Mesenchymal stem cell (in vitro differentiated cells and primary cell): ENCODE data around the gene GLI1.
"Not testable (repeated sequence)": the region's sequence is repeated elsewhere in the genome, so short reads cannot be mapped to it uniquely, and the experiment has no call there.

Experiments used
- DNase-seq: peaks from one replicate; pipeline ENCODE4 v3.0.0-alpha.2; 2013
- H2AFZ ChIP-seq: one replicate; pipeline ENCODE4 v1.6.1; 2013; ENCODE audit warnings: low read depth, mild to moderate bottlenecking, control low read depth, inconsistent platforms, low read length, moderate library complexity
- H2AK5ac ChIP-seq: 2 replicates; pipeline ENCODE4 v1.6.1; 2013; ENCODE audit warnings: low read length, moderate library complexity, mild to moderate bottlenecking, inconsistent platforms; ENCODE audit not compliant: severe bottlenecking
- H2BK120ac ChIP-seq: one replicate; pipeline ENCODE4 v1.6.1; 2013; ENCODE audit warnings: low read depth, mild to moderate bottlenecking, inconsistent platforms, low read length, moderate library complexity
- H2BK12ac ChIP-seq, 2 experiments: one replicate each; pipeline ENCODE4 v1.6.1; 2013; ENCODE audit warnings: inconsistent platforms in 2 of 2, low read length in 2 of 2, mild to moderate bottlenecking in 2 of 2, moderate library complexity in 2 of 2, control low read depth in 1 of 2
- H2BK15ac ChIP-seq: one replicate; pipeline ENCODE4 v1.6.1; 2013; ENCODE audit warnings: mild to moderate bottlenecking, low read depth, inconsistent platforms; ENCODE audit not compliant: poor library complexity, severe bottlenecking
- H2BK5ac ChIP-seq: 2 replicates; pipeline ENCODE4 v1.6.1; 2013; ENCODE audit warnings: low read depth, mild to moderate bottlenecking, low read length, control low read depth, inconsistent platforms; ENCODE audit not compliant: poor library complexity, severe bottlenecking
- H3K14ac ChIP-seq, 2 experiments: one replicate each; pipeline ENCODE4 v1.6.1; 2013; ENCODE audit warnings: inconsistent platforms in 2 of 2, low read length in 2 of 2, control low read depth in 1 of 2, mild to moderate bottlenecking in 1 of 2, moderate library complexity in 1 of 2
- H3K18ac ChIP-seq, 2 experiments: one replicate each; pipeline ENCODE4 v1.6.1; 2013; ENCODE audit warnings: inconsistent platforms in 2 of 2, low read length in 2 of 2, control low read depth in 1 of 2, low read depth in 1 of 2, mild to moderate bottlenecking in 1 of 2
- H3K23ac ChIP-seq, 2 experiments: one replicate each; pipeline ENCODE4 v1.6.1; 2013; ENCODE audit warnings: inconsistent platforms in 2 of 2, low read length in 2 of 2, mild to moderate bottlenecking in 2 of 2, moderate library complexity in 2 of 2, control low read depth in 1 of 2
- H3K27ac ChIP-seq: 2 replicates; pipeline ENCODE4 v1.5.1; 2013; ENCODE audit warnings: mild to moderate bottlenecking, moderate library complexity, low read length, control low read depth, inconsistent platforms; ENCODE audit not compliant: poor library complexity, severe bottlenecking
- H3K27me3 ChIP-seq, 2 experiments: 2 replicates each; pipeline versions ENCODE4 v1.6.1 to v1.7.0; 2013; ENCODE audit warnings: low read length in 2 of 2, mild to moderate bottlenecking in 2 of 2, moderate library complexity in 2 of 2, control low read depth in 1 of 2, inconsistent platforms in 1 of 2; ENCODE audit not compliant: control insufficient read depth in 1 of 2, insufficient read depth in 1 of 2
- H3K36me3 ChIP-seq, 2 experiments: 2 replicates each; pipeline versions ENCODE4 v1.6.1 to v1.7.0; 2013; ENCODE audit warnings: low read length in 2 of 2, control low read depth in 1 of 2, inconsistent platforms in 1 of 2, low read depth in 1 of 2, mild to moderate bottlenecking in 1 of 2; ENCODE audit not compliant: insufficient read depth in 2 of 2, control insufficient read depth in 1 of 2
- H3K4ac ChIP-seq, 2 experiments: one replicate each; pipeline ENCODE4 v1.6.1; 2013; ENCODE audit warnings: inconsistent platforms in 2 of 2, low read length in 2 of 2, mild to moderate bottlenecking in 2 of 2, moderate library complexity in 2 of 2, control low read depth in 1 of 2, low read depth in 1 of 2
- H3K4me1 ChIP-seq: 2 replicates; pipeline ENCODE4 v1.6.1; 2013; ENCODE audit warnings: low read depth, low read length, control low read depth; ENCODE audit not compliant: control insufficient read depth, insufficient read depth
- H3K4me2 ChIP-seq: 2 replicates; pipeline ENCODE4 v1.6.1; 2013; ENCODE audit warnings: low read length, mild to moderate bottlenecking, inconsistent platforms; ENCODE audit not compliant: poor library complexity, severe bottlenecking
- H3K4me3 ChIP-seq, 2 experiments: 2 replicates each; pipeline versions ENCODE4 v1.5.1 to v1.7.0; 2013; ENCODE audit warnings: low read length in 2 of 2, mild to moderate bottlenecking in 2 of 2, control low read depth in 1 of 2, low read depth in 1 of 2; ENCODE audit not compliant: insufficient read depth in 1 of 2
- H3K79me1 ChIP-seq: replicated peaks from 2 replicates; pipeline ENCODE4 v1.6.1; 2013; ENCODE audit warnings: mild to moderate bottlenecking, control low read depth, low read length, inconsistent platforms; ENCODE audit not compliant: poor library complexity, severe bottlenecking
- H3K9ac ChIP-seq: 2 replicates; pipeline ENCODE4 v1.7.0; 2013; ENCODE audit warnings: mild to moderate bottlenecking, low read length, moderate library complexity
- H3K9me3 ChIP-seq: 2 replicates; pipeline ENCODE4 v1.7.0; 2013; ENCODE audit warnings: mild to moderate bottlenecking, low read length; ENCODE audit not compliant: control insufficient read depth
- H4K8ac ChIP-seq: one replicate; pipeline ENCODE4 v1.6.1; 2013; ENCODE audit warnings: inconsistent platforms, mild to moderate bottlenecking, low read length, moderate library complexity
- H4K91ac ChIP-seq: one replicate; pipeline ENCODE4 v1.6.1; 2013; ENCODE audit warnings: mild to moderate bottlenecking, low read length, inconsistent platforms
- WGBS: methylation state at CpG from one replicate; pipeline ENCODE4 v1.1.7; 2013; ENCODE audit warnings: mixed read lengths; 5-methylcytosine and 5-hydroxymethylcytosine counted together

GLI1 gene

GRCh38 chr12:57502311-57502969 lies 42.9 kb downstream of the GLI1 start:
- H3K23ac ChIP-seq, H3K14ac ChIP-seq, H3K27me3 ChIP-seq, H2AK5ac ChIP-seq, H2BK12ac ChIP-seq, H3K9me3 ChIP-seq, H4K8ac ChIP-seq, H3K4me2 ChIP-seq, H3K27ac ChIP-seq, H2AFZ ChIP-seq, H3K4me1 ChIP-seq, H4K91ac ChIP-seq, H3K18ac ChIP-seq, H3K4ac ChIP-seq, H2BK120ac ChIP-seq, DNase-seq, H3K4me3 ChIP-seq, H3K9ac ChIP-seq, H2BK5ac ChIP-seq, H2BK15ac ChIP-seq: not testable (repeated sequence)
- WGBS: 98% methylated on average over 17 of the region's 22 CpGs
- Histone ChIP-seq H3K36me3 (peaks cover 74 to 77% of the 10 kb centered on the region in 2 experiments), H3K79me1 (peaks cover 36% of the 10 kb centered on the region)

GRCh38 chr12:57506541-57506940 lies 47.0 kb downstream of the GLI1 start:
- not testable (repeated sequence) for H3K18ac ChIP-seq, H3K4me2 ChIP-seq, H2BK120ac ChIP-seq, H3K4ac ChIP-seq, H2BK15ac ChIP-seq, H3K23ac ChIP-seq, H4K91ac ChIP-seq, H2BK5ac ChIP-seq, H3K27me3 ChIP-seq, H3K9ac ChIP-seq, DNase-seq, H2BK12ac ChIP-seq, H2AFZ ChIP-seq, H3K14ac ChIP-seq, H2AK5ac ChIP-seq, H4K8ac ChIP-seq, H3K9me3 ChIP-seq, H3K27ac ChIP-seq, H3K4me3 ChIP-seq, H3K4me1 ChIP-seq
- 93% methylated on average over 1 of the region's 4 CpGs for WGBS
- H3K36me3 ChIP-seq: peaks cover 64 to 69% of the 10 kb centered on the region in 2 experiments
- peaks cover 17% of the 10 kb centered on the region for H3K79me1 ChIP-seq

GRCh38 chr12:57507796-57508195 lies 48.2 kb downstream of the GLI1 start:
- peaks cover 20% of the 10 kb centered on the region for H3K79me1 ChIP-seq
- H2AK5ac ChIP-seq, H3K4me2 ChIP-seq, H3K18ac ChIP-seq, H2BK120ac ChIP-seq, H3K4me3 ChIP-seq, H4K91ac ChIP-seq, H2BK12ac ChIP-seq, H3K4ac ChIP-seq, H2BK5ac ChIP-seq, H3K27me3 ChIP-seq, DNase-seq, H3K9me3 ChIP-seq, H3K4me1 ChIP-seq, H2BK15ac ChIP-seq, H3K9ac ChIP-seq, H3K14ac ChIP-seq, H2AFZ ChIP-seq, H3K27ac ChIP-seq, H4K8ac ChIP-seq, H3K23ac ChIP-seq: not testable (repeated sequence)
- peaks cover 66 to 67% of the 10 kb centered on the region in 2 experiments for H3K36me3 ChIP-seq
- over 99% methylated on average over 17 of the region's 28 CpGs for WGBS

GRCh38 chr12:57511161-57511560 lies 51.6 kb downstream of the GLI1 start:
- Histone ChIP-seq H3K4me3 (no peak overlapping the region), H2AK5ac (no peak overlapping the region), H3K79me1 (peaks cover 17% of the 10 kb centered on the region), H3K18ac (no peak overlapping the region), H3K4ac (no peak overlapping the region), H3K4me1 (peaks cover 4% of the 10 kb centered on the region), H2BK15ac (no peak overlapping the region), H3K23ac (no peak overlapping the region), H3K9ac (no peak overlapping the region), H3K9me3 (no peaks in the 10 kb centered on the region), H2BK12ac (no peak overlapping the region), H3K36me3 (peaks cover 52 to 66% of the 10 kb centered on the region in 2 experiments), H3K27ac (no peak overlapping the region), H2BK120ac (no peak overlapping the region), H3K4me2 (no peak overlapping the region), H4K91ac (no peak overlapping the region), H2BK5ac (no peak overlapping the region), H2AFZ (no peak overlapping the region), H4K8ac (no peak overlapping the region), H3K27me3 (no peaks in the 10 kb centered on the region), H3K14ac (no peak overlapping the region)
- DNase-seq: no peak
- 99% methylated on average over 4 of the region's 4 CpGs for WGBS
